ENCODE results near the gene GNAI3.
"Not testable (repeated sequence)": the region's sequence is repeated elsewhere in the genome, so short reads cannot be mapped to it uniquely, and the experiment has no call there.

Gene GNAI3

DNA sequence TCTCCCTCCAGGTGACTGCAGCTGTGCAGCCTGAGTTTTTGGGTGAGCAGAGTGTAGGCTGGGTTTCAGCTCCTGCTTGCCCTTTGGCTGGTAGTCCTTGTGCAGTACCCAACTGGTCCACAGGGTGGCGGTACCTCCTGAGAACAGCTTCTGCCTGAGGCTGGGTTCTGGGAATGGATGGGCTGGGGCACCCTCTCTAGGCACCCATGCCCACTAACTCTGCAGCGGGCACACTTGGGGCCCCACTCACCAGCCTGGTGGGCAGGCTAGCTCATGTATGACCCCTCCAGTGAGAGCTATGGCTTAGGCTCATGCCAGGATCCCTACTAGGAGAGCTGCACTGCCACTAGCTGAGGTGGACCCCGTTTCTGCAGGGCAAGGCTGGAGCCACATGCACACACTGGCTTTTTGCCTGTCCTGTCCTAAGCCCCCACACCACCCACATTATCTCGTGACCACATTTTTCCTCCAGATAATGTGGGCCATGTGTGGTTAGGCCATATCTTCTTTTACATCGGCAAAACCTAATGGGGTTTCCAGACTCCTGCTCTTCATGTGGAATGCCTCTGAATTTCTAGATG is 92.0 kb downstream of the GNAI3 start:
- DNase-seq, result peak; percentile 77

DNA sequence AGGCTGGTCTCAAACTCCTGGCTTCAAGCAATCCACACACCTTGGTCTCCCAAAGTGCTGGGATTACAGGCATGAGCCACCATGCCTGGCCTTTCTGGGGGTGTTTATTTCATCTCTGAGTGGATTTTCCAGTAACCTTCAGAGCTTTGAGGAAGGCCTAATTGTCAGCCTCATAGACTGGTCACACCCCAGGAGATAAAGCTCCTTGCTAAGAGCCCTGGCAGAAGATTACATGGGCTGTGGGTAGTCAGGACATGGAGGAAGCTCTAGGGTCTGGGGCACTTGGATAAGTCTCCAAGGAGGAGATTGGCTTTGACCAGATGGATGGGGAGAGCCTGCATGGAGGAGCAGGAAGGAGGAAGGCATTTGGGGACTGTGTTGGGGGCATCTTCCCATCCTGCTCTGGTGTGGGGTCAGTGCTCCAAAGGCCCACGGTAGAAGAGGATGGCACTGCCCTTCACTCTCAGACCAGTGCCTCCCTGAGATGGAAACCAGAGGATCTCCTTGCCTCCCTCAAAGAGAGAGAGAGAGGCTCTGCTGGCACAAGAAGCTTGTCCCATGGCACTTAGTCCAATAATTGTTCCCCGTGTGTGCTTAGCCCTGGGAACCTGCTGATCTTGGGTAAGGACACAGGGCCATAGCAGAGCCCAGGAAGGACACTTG is 92.8 kb downstream of the GNAI3 start:
- no peak for DNase-seq

DNA sequence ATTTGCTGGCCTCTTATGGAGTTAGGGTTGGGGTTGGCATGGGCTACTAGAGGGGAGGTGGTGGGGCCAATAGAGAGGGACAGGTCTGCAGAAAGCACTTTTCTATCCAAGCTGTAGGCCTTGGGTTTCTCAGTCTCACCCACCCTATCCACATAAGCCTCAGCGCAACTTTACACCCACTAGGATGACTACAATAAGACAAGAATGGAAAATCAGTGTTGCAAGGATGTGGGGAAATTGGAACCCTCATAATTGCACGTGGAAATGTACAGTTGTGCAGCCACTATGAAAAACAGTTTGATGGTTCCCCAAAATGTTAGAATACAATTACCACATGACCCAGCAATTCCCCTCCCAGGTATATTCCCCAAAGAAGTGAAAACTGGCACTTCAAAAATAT is 93.4 kb downstream of the GNAI3 start:
- no peak for DNase-seq

DNA sequence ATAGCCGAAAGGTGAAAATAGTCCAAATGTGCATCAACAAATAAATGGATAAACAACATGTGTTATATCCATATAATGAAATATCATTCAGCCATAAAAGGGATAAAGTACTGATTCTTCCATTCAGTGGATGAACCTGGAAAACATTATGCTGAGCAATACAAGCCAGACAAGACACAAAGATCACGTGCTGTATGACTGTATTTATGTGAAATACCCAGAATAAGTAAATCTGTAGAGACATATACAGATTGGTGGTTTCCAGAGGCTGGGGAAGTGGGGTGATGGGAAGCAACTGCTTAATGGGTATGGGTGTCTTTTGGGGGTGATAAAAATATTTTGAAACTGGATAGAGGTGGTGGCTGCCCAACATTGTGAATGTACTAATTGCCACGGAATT is 94.2 kb downstream of the GNAI3 start:
- no peak for DNase-seq

DNA sequence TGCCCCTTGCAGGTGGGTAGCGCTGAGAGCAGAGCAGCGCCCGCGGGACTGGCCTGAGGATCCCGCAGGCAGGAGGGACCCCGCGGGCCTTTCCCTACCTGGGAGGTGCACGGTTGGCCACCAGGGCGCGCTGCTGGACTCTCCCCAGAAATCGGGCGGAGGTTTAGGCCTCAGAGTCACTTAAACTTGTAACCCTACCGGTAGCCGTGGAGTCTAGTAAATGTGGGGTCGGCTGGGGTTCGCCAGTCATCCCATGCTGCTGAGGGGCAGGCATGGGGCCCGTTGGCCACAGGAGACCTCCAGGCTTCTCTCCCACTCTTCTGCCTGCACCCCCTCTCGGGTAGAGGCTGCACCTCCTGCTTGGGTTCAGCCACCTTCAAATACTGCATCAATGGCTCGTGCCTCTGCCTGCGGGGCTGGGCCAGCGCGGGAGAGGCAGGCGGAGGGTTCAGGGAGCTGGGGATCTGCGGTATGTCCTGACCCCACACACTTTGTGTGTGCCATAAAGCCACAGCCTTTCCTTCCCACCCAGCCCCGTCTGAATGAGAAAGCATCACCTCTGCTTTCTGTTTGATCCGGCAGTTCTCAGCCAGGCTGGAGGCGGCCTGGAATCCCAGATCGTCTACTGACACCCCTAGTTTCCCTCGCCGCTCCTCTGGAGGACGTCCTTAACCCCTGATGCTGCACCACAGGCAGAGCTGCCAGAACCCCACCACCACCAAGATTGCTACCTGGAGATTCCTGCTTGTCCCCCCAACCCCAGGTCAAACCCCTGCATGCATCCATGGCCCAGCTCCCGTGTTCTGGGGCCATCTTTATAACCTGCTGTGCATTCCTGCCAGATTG is 95.2 kb downstream of the GNAI3 start:
- peak; percentile 82 for DNase-seq

DNA sequence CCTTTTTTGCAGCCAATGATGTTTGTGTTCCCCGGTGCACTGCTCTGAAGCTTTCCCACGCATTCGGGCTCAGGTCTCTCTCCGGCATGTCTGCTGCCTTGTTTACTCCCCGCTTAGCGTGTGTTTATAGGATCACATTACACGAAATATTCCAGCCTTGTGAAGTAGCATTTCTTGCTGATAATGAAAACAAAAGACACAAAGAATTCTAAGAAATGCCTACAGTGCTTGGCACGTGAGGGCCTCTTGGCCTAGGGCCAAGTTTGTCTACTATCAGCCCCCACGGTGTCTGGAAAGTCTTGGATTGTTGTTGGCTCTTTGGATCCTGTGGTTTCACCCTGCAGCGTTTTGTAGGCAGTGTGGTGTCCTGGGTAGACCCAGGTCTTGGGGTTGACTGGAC is 96.3 kb downstream of the GNAI3 start:
- no peak for DNase-seq

DNA sequence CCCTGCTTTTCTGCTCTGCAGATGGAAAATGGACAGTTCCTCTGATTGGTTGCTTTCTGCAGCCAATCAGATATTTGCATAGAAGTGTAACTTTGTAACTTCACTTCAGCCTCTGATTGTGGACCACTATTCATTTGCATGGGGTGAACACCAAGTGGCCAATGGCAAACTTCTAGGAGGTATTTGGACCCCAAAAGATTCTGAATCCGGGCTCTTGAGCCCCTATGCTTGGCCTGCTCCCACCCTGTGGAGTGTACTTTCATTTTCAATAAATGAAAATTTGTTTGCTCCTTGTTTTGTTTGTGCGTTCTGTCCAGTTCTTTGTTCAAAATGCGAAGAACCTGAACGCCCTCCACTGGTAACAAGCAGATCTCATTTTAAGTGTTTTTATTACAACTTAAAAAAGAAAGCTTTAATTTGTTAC is 101.1 kb downstream of the GNAI3 start:
- DNase-seq, result no peak

DNA sequence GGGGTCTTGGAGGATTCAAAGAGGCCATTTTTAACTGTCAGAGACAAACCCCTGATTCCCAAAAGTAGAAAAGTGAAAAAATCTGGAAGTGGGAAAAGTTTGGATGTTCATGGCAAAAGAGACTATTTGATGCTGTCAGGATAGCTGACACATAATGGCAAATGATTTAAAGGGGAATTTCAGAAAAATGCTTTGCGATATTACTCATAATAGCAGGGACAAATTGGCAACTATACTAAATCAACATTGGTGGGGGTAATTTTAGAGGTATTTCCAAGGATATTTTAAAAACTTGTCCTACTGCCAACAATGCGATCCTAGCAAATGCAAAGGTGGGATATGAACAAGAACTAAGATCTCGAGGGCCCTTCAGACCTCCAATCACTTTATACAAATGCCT is 102.2 kb downstream of the GNAI3 start:
- no peak for DNase-seq

DNA sequence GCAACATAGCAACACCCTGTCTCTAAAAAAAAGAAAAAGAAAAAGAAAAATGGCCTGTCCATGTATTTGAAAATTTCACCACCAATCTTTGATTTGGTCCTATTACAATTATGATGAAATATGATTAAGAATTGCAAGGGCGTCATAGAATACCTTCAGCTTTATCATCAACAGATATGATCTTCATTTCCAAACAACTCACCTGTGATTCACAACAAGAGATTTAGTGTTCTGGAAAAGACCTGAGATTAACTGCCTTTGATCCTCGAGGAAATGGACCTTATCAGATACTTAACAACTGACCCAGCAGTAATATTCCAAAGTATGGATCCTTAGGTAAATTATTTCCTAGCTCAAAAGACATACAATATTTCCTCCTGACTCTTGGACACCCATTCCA is 104.0 kb downstream of the GNAI3 start:
- DNase-seq, result no peak

DNA sequence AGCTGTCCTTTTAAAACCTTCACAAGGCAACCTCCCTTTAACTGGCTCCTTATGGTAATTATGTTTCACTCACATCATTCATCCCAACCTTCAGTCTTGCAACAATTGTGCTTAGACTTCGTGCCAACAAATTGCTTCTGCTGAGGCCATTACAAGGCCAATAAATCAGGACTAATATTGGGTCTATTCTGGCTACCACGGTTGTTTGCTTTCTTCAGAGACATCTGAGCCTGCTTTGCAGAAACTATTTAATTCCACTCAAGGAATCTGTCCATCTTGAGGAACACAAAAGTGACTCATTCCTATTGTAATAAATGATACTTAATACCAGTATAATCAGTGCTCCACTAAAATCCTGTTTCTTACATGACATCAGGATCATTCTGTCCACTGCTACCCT is 104.9 kb downstream of the GNAI3 start:
- no peak for DNase-seq

DNA sequence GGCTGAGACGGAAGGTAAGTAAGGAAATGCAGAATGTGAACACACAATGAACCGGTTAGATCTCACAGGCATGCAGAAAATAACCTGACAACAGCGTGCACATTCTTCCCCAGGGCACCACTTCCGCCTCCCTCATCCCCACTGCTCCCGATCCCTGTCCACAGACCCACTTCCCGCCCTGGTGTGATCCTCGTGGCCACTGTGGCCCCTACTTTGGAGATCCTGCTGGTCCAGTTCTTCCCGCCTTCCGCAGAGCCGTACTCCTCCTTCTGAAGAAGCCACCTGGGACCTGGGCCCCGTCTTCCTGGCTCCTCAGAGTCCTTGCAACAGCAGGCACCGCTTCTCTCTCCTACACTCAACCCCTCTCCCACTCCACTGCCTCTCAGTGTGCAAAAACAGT is 106.1 kb downstream of the GNAI3 start:
- DNase-seq, result no peak

DNA sequence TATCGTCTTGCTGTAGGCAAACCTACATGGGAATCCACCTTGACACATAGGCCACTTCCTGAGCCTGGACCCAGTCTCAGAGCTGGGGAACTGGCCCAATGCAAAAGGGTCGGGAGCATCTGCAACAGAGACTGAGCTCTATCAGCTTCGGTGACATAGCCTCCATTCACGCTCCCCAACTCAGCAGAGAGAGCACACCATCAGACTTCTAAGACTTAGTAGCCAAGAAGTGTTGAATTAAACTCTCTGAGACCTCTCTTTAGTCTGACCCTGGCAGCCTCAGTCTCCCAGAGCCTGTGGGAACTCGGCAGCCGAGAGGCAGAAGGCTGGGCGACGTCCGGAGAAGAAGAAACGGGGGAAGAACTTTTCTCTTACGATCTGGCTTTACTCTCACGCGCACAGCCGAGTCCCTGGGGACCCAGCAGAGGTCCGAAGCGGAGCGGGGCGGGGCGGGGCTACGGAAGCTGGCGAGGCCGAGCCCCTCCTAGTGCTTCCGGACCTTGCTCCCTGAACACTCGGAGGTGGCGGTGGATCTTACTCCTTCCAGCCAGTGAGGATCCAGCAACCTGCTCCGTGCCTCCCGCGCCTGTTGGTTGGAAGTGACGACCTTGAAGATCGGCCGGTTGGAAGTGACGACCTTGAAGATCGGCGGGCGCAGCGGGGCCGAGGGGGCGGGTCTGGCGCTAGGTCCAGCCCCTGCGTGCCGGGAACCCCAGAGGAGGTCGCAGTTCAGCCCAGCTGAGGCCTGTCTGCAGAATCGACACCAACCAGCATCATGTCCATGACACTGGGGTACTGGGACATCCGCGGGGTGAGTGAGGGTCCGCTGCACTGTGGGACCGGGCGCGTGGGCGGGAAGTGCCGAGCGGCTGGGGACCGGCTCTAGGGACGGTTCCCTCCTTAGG is 107.5 kb downstream of the GNAI3 start, which contains the start of gene GSTM4:
GSTM4 (plus strand) TSS at position 485 of the 905 bp plus-strand sequence; CDS start at position 776, 291 bp downstream.
- peak; percentile 91 for DNase-seq

DNA sequence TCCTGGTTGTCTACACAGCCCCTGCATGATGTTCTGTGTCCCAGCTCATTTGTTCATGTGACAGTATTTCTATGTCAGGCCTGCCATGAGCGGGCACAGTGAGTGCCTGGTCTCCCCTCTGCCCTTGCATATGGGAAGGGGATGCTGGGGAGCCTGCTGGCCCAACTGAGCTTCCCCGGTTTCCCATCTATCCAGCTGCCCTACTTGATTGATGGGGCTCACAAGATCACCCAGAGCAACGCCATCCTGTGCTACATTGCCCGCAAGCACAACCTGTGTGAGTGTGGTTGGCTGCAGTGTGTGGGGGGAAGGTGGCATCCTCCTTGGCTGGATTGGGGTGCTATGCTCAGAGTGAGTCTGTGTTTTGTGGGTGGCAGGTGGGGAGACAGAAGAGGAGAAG is 109.0 kb downstream of the GNAI3 start:
- no peak for DNase-seq

DNA sequence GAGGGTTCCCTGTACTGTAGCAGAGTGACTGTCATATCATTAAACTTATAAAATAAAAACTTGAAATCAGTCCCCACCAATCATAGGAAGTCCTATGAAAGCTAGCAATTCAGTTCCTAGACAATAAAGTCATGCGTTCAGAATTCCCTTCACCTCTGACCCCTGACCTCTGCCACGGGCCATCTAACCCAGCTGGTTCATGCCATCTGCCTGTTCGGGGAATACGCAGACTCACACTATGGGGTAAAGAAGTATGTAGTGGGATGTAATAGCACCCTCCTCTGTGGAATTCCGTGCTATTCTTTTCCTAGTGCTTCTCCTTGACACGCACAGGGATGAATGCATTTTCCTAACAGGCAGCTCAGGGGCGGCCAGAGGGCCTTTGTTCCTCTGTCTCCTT is 109.6 kb downstream of the GNAI3 start:
- no peak for DNase-seq

DNA sequence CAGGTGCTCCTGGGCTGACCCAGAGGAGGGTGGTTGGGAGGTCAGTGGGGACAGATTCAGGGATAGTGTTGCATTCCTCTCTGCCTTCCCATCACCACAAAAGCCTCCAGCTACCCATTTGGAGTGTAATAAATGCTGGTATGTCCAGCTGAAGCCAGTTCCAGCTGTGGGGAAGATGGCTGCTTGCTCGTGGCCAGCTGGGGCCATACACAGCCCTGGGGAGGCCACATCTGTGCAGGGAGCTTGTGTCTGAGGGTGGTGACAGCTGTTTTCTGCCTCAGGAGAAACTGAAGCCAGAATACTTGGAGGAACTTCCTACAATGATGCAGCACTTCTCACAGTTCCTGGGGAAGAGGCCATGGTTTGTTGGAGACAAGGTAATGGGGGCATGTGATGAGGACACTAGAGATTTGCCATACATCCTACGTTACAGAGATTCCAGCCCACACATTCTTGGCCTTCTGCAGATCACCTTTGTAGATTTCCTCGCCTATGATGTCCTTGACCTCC is 110.2 kb downstream of the GNAI3 start:
- no peak for DNase-seq

DNA sequence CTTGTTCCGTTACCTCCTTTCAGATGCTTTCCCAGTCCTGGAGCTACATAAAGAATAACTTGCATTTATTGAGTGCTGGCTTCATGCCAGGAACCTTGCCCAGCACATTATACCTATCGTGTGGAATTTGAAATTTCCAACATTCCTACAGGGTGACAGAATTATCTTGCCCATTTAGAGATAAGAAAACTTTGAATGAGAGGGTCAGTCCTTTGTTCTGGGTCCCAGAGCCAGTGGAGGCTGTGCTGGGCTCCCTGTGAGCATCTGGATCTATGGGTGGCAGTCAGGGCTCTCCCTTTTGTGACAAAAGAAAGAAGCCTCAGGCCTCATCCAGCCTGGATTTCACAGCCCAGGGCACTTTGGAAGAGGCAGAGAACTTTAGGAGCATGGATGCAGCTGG is 110.7 kb downstream of the GNAI3 start:
- DNase-seq, result no peak

DNA sequence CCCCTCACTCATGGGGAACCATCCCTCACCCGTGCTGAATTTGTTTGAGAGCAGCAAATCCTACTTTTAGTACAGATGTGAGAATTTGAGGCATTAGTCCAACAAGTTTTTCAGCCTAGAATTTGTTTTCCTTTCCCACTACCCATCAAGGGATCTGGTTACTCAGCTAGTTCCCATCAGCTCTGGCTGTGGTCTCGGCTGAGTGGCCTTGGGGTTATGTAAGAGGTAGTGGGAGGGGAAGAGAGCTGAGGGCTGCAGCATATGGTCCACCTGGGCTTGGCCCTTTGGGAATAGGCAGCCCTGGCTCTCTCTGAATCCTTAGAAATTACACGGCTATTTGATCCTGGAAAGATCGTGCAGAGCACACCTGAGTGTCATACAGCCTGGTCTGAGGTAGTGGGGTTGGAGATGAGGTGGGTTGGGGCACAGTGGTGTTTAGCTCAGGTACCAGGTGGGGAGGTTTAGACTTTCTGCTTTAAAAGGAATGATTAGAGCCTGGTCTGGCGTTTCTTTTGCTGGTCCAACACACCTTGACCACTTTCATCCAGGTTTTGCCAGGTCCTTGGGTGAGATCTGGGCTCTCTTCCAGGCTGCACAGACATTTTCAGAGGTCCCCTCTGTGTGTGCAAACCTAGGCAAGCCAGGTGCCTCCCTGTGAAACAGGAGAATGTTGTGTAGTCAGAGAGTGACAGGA is 111.7 kb downstream of the GNAI3 start:
- no peak for DNase-seq

DNA sequence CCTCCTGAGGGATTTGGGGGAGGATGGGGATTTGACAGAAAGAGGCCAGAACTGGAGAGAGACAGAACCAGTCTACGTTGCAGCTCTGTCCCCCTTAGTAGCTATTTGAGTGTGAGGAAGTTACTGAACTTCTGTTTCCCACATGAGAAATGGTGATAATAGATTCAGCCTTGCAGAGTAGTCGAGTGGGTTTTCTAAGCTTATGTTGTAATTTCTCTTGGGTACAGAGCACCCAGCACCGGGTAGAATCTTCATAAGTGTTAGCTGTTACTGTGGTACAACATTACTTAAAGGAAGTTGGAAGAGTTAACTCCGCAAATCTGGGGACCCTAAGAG is 112.2 kb downstream of the GNAI3 start:
- not testable (repeated sequence) for DNase-seq

DNA sequence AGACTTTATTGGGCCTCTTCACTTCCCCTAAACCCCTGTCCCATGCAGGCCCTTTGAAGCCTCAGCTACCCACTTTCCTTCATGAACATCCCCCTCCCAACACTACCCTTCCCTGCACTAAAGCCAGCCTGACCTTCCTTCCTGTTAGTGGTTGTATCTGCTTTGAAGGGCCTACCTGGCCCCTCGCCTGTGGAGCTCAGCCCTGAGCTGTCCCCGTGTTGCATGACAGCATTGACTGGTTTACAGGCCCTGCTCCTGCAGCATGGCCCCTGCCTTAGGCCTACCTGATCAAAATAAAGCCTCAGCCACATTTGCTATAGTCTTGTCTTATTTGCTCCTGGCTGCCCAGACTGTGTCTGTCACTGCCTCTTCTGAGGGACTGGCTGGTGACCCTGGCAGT is 113.0 kb downstream of the GNAI3 start:
- DNase-seq, result no peak

DNA sequence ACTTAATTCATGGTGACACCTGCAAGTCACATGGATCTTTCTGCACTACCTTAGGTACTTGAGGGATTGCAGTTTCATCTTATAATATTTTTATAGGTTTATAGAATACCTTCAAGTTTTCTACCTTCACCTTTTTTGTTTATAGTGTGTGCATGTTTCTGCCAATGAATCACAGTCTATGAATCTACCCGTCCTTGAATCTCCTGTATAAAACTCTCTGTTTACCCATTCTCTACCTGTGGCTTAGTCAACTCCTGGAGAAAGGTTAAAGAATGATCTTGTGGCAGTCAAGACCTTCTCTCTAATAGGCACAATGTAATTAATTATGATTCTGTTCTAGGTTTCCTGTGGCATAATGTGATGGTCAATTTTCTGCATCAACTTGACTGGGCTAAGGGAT is 116.3 kb downstream of the GNAI3 start:
- DNase-seq, result no peak

DNA sequence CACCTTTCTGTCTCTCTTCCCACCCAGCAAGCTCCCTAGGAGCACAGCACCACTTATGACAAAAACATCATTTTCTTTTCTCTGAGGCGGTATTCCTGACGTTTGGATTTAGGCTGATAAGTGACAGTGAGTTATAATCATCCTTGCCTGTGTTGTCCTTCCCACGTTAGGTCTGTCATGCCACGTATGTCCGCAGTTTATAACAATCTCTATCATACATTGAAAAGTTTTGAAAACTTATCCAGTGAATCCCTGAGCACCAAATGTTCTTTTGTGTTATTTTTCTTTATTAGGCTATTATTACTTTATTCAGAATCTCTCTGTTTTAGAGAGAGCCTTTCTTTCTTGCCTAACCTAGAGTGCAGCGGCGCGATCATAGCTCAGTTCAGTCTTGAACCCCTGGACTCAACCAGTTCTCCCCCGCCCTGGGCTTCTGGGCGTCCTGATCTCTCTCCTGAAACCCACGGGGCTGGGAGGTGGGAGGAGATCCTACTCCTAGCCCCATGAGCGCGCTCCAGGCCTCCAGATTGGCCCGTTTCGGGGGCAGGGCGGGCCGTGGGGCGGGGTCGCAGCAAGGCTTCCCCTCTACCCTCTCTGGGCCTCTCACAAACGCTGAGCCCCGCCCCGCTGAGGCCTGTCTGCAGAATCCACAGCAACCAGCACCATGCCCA is 119.2 kb downstream of the GNAI3 start, which contains the start of gene GSTM2:
GSTM2 (plus strand) TSS at position 606 of the 671 bp plus-strand sequence; CDS start at position 665, 59 bp downstream.
- peak; percentile 89 for DNase-seq

Data from retina (tissue), 1 donor.